Stimulated activated CD4-positive, alpha-beta T cell treated with anti-CD3 and anti-CD28 coated beads, TNF-alpha, amount 100 ng/mL, for 1 hour (primary cell): Measurements from ENCODE around the gene FLVCR2.

Source experiments
- DNase-seq, 3 donors: peaks; one replicate each; pipeline ENCODE4 v3.0.0-alpha.2; 2020; ENCODE audit warnings: low read depth in 3 of 3, low spot score in 1 of 3

FLVCR2 gene

DNA sequence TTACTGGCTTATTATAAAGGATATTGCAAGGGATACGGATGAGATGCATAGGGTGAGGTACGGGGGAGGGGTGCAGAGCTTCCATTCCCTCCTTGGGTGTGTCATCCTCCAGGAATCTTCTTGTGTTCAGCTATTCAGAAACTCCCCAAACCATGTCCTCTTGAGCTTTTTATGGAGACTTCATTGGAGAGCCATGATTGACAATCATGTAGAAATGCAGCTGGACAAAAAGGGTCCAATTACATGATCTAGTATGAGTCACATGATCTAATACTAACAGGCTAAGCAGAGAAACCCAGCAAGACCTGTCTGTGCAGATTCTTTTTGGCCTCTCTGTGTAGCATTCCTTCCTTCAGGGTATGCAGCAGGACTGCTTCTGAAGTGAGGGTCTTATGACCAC is 23.9 kb upstream of the FLVCR2 start:
- no peak for DNase-seq

DNA sequence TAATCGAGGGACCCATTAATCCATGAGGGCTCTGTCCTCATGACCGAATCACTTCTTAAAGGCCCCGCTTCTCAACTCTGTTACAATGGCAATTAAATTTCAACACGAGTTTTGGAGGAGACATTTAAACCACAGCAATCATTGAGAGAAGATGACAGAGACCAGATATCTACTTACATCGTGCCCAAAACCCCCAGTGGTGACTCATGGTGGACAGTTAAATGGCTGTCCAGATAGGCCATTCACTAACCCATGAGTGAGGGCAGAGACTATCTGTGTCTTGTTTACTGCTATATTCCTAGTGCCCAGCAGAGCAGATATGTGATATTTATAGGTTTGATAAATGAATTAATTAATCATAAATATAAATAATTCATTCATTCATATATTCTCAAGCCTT is 20.0 kb upstream of the FLVCR2 start:
- no peak for DNase-seq

DNA sequence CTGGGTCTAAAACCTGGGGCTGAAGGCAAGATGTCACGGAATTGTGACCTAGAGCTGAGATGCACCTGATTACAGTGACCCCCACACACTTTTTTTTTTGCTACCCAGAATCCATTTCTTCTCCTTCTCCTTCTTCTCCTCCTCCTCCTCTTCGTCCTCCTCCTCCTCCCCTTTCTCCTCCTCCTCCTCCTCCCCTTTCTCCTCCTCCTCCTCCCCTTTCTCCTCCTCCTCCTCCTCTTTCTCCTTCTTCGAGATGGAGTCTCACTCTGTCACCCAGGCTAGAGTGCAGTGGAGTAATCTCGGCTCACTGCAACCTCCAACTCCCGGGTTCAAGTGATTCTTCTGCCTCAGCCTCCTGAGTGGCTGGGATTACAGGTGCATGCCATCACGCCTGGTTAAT is 19.4 kb upstream of the FLVCR2 start:
- no peak for DNase-seq

DNA sequence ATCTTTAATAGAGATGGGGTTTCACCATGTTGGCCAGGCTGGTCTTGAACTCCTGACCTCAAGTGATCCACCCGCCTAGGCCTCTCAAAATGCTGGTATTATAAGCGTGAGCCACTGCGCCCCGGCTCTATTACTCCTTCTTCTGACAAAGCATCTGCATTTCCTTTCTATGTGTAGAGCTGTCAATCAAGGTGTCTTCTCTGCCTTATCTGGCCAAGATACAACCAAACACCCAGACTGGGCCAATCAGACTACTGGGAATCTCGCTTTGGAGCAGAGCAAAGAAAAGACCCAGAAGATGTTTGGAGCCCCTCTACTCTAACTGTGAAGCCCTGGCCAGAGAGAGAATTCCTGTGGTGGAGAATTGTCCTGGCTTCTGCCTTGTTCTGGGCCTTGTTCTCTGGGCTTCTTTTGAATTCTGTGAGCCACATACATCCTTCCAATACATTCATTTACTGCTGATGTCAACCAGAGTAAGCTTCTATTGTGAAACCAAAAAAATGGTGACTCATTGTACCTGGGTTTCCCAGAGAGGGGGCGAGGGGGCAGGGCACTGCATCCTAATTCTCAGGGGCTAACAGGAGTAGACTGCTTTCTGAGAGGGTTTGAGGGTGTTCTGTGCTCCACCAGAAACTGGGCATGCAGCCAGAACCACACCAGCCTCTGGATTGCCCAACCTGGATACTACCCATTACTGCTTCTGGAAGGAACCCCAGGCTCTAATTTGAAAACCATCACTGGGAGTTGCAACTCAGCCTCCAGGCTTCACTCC is 18.8 kb upstream of the FLVCR2 start:
- DNase-seq, result peak in 1 of 3 donors; percentile 52

DNA sequence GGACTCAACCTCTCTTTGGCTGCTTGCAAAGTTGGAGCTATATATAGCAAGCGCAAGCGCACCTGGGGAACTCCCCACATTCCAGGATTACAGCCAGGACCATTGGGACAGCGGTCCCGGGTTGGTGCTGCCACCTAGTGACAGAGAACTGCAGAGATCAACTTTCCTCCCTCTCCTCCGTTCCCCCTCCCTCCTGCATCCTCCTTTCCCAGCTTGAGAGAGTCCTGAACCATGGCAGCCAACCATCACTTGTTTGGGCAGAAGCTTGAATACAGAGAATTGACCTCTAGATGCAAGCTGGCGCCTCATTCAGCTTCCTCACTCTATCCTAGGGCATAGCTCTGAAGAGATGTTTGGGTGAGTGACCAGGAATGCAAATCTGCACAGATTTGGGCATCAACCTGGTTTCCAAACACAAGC is 17.4 kb upstream of the FLVCR2 start:
- no peak for DNase-seq

DNA sequence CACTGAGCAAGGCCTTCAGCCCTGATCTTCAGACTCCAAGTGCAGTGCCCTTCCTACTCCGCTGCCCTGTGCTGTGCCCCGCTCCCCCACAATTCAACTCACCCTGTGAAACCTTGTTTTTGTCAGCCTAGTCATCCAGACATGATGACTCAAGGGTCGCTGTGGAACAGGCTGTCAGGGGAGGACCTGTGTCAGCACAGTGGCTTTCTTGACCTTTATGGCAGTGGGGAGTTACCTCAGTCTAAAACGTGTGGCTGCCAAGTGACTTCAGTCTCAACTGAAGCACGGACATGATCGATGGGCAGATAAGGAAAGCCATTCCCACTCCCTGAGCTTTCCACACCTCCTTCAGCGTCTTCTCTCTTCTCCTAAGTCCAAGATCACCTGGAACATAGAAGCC is 16.3 kb upstream of the FLVCR2 start:
- DNase-seq, result peak in 1 of 3 donors; percentile 36

DNA sequence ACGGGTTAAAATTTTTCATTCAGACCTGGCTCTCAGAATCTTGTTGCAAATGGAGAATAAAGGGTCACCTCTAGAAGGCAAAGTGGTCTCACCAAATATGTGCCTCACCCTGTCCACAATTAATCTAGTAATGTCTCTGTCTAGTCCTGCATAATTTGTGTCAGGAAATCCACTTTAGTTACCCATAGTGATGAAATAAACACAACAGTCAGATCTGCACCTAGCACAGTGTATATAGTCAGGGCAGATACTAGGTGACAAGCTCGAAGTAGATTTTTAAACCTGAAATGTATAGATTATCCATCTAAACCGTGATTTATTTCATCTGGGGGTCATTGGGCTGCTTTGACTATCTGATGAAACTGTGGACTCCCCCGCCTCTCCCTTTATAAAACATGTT is 15.9 kb upstream of the FLVCR2 start:
- DNase-seq, result no peak

DNA sequence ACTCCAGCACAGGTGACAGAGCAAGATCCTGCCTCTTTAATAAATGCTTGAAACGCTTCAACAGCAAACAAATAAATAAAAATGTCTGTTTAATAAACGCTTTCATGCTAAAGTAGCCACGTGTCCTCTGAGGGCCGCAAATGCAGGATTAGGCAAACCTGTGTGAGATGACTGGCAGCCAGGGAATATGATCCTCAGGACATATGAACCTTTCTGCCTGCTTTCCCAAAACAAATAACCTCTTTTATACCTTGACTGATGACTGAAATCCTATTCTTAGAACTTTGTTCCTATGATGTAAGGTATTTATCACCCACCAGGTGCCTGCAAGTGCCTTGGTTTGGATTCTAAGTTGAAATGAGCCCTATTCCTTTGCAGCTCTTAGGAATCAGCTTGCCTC is 14.5 kb upstream of the FLVCR2 start:
- no peak for DNase-seq

DNA sequence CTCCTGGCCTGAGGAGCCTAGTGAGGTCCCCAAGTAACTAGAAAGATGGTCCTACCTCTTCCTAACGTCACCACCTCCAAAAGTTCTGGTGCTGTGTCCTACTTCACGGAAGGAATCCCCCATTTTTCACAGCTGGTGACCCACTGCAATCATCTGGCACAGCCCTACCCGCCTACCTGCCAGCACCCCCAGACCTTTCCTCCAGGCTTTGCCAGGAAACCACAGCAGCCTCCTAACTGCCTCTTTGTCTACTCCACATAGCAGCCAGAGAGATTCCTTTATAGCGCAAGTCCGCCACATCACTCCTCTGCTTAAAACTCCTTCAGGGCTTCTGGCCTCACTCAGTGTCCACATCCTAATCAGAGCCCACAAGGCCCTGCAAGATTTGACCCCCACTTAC is 13.4 kb upstream of the FLVCR2 start:
- DNase-seq, result no peak

DNA sequence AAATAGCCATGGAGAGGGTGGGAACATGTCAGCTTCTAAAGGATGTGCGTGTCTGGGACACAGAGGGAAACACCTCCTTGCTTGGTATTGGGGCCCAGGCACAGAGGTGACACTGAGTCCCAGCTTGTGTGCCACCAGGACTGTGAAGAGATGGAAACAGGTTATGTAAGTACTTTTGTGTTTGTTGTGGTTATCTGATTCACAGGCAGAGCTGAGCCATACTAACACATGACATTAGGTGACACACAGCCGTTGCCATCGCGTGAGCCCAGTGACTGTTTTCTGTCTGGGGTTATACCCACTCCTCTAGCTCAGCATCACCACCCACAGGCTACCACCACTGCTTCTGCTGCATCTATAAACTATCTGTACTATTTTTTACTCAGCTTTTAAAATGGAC is 12.1 kb upstream of the FLVCR2 start:
- DNase-seq, result peak; percentile 53 to 68 (median 62)

DNA sequence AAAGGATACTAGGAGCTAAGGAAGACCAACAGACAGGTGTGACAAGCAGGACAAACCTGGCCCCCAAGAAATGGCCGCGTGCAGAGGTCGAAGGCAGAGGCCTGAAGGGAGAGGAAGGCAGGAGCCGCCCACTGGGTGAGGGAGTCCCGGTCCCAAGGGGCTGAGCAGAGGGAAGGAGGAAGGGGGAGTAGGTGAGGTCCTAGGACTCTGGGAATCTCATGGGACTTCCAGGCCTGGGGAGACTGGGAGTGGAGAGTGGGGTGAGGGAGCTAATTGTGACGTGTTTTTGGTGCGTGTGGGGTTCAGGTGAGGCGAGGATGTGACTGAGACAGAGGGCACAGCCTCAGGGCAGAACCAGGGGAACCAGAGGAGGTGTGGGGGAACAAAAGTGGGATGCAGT is 11.7 kb upstream of the FLVCR2 start:
- no peak for DNase-seq

DNA sequence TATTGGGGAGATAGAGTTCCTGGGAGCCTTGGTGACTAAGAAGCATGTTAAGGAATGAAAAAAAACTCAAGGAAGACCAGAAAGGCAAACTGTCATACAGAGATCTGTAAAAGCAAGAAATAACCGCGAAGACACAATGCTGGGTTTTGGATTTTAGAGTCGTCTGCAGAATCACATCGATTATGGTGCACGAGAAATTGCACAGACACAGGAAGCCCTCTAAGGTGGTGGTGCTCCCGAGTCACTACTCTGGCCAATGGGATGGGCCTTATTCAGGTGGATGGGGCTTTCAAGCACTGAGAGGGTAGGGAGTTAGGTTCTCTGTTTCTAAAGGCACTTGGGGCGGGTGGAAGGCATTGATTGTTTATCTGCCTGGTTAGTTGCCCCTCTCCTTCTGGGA is 10.3 kb upstream of the FLVCR2 start:
- DNase-seq, result no peak

DNA sequence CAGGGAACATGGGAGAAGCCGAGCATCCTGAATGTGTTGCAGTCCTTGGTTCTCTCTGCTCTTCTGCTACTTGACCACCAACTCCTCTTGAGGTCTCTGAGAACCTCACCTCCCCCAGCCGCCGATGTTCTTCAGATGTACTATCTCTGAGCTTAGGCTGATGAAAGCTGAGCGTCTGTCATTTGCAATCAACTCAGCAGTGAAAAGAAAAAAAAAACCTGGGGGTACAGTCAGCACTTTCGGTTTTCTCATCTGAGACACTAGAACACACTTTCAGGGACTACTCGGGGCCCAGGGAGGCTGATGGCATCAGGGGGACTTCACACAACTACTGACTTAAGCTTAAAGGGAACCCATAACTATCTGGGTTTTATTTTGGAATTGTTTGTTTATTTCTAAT is 9.6 kb upstream of the FLVCR2 start:
- no peak for DNase-seq

DNA sequence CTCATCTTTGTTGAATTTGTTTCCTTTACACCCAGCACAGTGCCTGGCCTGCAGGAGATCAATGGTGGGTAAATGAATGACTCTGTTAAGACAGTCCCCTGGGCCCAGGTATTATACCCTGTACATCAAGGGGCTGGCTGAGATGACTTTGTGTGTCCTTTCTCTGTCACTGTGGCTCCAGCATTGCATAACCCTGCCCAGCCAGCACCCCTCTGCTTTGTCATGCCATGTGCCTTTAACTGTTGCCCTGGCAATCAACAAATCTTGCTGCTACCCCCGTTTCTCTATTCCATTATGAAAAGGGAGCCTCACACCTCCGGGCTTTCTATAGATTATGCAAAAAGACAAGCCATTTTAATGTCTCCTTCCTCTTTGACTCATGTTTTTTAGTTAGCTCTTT is 7.6 kb upstream of the FLVCR2 start:
- no peak for DNase-seq

DNA sequence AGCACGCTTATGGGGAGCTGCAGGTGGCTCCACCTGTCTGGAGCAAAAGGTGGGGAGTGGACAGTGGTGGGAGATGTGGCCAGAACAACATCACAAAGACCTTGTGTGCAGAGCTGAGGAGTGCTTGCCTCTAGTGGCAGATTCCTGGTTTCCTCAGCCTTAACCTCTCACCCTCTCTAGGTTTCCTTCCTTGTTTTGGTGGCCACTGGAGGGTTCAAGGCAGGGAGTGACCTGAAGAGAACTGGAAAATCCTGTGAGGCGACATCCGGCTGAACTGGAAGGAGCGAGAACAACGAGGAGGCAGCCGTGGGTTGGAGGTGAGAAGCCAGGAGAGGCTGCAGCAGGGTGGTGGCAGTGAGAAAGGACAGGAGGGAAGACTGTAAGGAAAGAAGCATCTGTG is 6.3 kb upstream of the FLVCR2 start:
- DNase-seq, result no peak

DNA sequence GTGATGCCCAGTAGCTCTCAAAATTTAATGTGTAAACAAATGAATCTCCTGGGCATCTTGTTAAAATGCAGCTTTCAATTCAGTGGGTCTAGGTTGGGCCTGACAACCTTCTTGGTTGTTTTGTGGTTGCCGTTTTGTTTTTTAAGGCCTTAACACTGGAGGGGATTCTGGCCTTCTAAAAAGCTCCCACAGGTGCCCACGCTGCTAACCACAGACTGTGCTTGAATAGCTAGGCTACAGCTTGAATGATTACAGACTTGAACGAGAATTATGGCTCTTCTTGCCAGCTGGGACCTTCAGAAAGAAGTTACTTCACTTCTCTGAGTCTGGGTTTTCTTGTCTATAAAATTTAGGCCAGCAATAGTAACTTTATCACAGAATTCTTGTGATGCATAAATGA is 1.3 kb upstream of the FLVCR2 start:
- DNase-seq, result no peak

DNA sequence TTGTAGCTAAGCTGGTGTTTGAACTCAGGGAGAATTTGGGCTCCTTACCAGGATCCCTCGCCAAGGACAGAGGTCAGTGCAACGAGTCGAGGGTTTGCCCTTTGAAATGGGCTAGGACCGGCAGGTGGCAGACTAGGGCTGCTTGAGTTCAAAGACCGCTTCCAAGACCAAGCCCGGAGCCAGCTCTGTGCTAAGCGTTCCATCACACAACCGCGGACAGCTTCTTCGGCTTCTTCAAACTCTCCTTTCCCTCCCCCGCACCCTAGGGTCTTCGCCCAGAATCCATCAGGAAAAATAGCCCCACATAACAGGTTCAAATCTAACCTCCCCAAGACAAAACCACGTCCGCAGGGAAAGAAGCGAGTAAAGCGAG is 705 bp upstream of the FLVCR2 start:
- DNase-seq, result peak; percentile 25 to 53 (median 38)

DNA sequence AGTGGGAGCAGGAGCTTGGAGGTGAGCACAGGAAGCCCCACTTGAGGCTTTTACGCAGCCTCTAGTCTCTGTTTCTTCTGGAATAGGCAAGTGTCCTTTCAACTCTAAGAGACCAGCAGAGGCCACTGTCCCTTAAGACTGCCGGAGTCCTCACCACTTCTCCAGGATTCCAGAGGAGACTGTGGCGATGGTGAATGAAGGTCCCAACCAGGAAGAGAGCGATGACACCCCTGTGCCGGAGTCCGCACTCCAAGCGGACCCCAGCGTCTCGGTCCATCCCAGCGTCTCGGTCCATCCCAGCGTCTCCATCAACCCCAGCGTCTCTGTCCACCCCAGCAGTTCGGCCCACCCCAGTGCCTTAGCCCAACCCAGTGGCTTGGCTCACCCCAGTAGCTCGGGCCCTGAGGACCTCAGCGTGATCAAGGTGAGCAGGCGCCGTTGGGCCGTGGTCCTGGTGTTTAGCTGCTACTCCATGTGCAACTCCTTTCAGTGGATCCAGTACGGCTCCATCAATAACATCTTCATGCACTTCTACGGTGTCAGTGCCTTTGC is 442 bp downstream of the FLVCR2 start:
- no peak for DNase-seq

DNA sequence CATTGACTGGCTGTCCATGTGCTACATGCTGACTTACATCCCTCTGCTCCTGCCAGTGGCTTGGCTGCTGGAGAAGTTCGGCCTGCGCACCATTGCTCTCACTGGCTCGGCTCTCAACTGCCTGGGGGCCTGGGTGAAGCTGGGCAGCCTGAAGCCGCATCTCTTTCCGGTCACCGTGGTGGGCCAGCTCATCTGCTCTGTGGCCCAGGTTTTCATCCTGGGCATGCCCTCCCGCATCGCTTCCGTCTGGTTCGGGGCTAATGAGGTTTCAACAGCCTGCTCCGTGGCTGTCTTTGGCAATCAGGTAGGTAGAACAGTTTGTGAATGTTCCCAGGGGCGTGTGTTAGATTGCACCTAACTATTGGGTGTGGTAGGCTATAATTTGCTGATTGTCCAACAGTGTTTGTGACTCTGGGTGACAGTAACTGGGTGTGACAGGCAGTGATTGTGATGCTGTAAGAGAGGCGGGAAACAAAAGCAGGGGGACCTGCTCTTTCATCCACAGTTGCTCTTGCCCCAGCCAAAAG is 981 bp downstream of the FLVCR2 start:
- DNase-seq, result no peak

DNA sequence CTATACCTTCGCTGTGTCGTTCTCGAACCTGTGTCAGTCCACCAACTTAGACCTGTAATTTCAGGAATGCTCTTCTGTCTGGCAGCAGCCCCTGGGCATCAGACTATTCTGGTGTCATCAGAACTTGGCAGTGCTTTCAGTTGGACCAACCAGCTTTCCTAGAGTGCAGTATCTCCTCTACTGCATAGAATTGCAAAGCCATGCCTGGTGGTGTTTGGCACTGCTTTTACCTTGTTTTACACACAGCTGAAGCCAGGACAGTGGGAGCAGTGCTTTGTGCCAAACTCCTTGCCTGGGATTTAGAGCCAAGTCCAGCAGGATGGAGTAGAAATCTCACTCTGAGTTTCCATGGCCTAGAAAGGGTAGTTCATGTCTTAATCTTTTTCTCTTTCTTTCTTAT is 1.5 kb downstream of the FLVCR2 start:
- no peak for DNase-seq

DNA sequence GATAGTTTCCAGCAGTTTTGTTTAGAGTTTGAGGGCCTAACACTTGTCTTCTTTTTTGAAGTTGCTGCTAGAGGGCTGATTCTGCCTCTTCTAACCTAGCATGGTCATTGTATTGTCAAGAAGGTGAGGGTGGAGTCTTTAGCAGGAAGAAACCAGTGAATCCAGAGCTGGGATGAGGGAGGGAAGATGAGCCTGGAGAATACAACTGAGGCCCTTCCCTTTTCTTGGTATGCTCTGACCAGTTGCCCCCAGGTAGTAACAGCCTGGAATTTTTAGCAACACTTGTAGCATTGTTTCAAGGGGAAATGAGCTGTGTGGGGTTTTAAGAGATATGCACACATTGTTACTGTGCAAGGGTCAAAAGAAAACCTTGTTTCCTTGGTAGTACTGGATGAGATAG is 9.0 kb downstream of the FLVCR2 start:
- DNase-seq, result no peak

DNA sequence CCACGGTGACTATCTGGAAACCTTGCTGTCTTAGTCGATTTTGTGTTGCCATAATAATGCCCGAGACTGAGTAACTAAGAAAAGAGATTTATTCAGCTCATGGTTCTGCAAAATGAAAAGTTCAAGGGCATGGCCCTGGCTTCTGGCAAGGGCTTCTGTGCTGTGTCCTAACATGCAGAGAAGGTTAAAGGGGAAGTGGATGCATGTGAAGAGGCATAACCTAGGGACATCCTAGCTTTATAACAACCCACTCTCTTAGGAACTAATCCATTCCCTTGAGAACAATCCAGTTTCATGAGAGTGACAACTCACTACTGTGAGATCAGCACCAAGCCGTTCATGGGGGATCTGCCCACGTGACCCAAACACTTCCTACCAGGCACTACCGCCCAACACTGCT is 11.5 kb downstream of the FLVCR2 start:
- no peak for DNase-seq

DNA sequence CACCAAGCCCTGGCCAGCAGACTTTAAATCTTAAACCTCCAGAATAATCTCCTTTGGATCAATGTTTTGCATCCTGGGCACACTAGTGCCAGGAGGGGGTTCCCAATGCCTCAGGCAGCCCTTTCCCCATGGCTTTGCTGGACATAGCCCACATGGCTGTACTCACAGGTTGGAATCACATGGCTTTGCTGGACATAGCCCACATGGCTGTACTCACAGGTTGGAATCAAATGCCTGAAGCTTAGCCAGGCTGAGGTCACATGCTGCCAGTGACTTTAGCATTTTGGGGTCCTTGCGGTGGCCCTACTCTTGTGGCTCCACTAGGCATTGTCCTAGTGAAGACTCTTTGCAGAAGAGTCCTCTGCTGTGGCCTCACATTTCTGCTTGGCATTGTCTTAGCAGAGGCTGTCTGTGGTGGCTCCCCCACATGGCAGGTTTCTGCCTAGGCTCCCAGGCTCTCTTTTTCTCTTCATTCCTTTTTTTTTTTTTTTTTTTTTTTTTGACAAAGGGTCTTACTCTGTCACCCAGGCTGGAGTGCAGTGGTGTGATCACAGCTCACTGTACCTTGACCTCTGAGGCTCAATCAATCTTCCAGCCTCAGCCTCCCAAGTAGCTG is 13.0 kb downstream of the FLVCR2 start:
- no peak for DNase-seq
